ENCODE measurements around the gene WSB1. TPM values are rescaled to one million over a fixed set of nuclear protein-coding genes. Genes with fewer than 3 reads are reported as not detected.

The WSB1 gene
- polyA plus RNA-seq, 1 donor from 2014 or later, result 261 TPM

DNA sequence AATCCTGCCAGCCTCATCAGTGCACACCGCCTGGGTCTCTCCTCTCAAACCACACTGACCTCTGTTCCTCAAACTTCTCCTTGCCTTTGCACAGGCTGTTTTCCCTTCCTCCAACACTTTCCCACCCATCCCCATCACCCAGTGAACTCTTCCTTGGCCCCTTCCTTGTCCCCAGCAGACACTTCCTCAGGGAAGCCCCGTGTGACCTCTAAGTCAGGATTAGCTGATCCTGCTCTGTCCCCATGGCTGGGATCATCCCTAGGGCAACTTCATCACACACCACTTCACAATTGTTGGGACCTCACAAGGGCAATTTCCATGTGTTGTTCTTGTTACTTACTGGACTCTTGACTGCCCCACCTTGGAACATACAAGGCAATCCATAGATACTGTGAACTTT is 67.8 kb downstream of the WSB1 start:
- Mint-ChIP-seq H3K4me3 (peak overlapping the region in 1 of 4 donors; percentile 29), H3K36me3 (no peaks in the 10 kb centered on the region), H3K9me3 (no peaks in the 10 kb centered on the region), H3K27me3 (peaks cover 2% of the 10 kb centered on the region), H3K4me1 (no peaks in the 10 kb centered on the region), H3K27ac (no peak overlapping the region)

DNA sequence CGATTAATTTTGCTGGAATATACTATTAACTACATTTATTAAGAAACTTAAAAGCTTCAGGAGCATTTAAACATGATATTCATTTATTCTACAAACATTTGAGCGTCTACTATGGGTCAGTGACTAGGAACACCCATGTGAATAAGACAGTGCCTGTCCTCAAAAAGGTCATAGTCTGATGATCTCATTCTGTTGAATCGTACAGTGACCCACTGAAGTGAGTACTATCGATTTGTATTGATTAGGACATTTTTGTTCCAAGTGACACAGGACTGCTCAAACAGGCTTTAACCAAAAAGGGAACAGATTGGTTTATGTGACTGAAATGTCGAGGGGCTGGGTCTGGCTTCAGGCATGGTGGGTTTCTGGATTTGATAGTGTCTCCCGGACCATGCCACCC is 68.6 kb downstream of the WSB1 start:
- no peak overlapping the region for H3K27ac Mint-ChIP-seq
- peaks cover 2% of the 10 kb centered on the region for H3K27me3 Mint-ChIP-seq
- H3K9me3 Mint-ChIP-seq, result no peaks in the 10 kb centered on the region
- no peak overlapping the region for H3K4me3 Mint-ChIP-seq
- H3K36me3 Mint-ChIP-seq, result no peaks in the 10 kb centered on the region
- H3K4me1 Mint-ChIP-seq, result no peaks in the 10 kb centered on the region

DNA sequence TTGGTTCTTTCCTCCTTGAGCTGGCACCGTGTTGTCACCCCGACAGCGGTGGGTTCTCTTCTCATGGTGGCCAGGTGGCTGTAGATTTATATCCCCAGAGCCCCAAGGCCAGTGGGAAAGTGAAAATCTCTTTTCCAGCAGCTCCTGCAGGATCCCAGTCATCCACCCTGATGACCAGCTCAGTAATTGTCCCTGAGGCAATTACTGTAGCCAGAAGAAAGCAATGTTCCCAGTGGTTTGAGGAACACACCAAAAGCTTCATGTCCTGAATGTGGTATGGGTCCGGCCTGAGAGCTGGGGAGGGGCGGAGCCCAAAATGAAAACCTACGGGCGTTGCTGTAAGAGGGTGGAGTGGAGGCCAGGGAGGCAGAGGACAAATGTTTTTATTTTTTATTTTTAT is 69.0 kb downstream of the WSB1 start:
- Mint-ChIP-seq H3K27ac (no peak overlapping the region), H3K4me3 (no peak overlapping the region), H3K36me3 (no peaks in the 10 kb centered on the region), H3K4me1 (no peaks in the 10 kb centered on the region), H3K27me3 (peaks cover 2% of the 10 kb centered on the region), H3K9me3 (peaks cover 0 to under 1% (median 0%) of the 10 kb centered on the region in 3 donors)

DNA sequence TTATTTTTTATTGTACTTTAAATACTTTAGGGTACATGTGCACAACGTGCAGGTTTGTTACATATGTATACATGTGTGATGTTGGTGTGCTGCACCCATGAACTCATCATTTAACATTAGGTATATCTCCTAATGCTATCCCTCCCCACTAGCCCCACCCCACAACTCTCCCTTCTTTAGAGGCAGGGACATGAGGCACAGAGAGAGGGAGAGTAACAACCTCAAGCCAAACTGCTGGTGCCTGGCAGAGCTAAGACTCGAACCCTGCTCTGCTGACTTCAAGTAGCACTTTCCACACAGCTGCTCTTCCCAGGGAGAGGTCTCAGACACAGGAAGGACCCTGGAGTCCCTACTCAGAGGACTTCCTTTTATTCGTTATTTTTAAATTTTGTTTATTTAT is 69.4 kb downstream of the WSB1 start:
- Mint-ChIP-seq H3K9me3 (peaks cover 0 to 5% (median 0%) of the 10 kb centered on the region in 3 donors), H3K4me3 (no peak overlapping the region), H3K27me3 (peaks cover 2% of the 10 kb centered on the region), H3K27ac (no peak overlapping the region), H3K36me3 (no peaks in the 10 kb centered on the region), H3K4me1 (no peaks in the 10 kb centered on the region)

Other genes with a start within 250 kb of the WSB1 start
- gene KSR1, start 162.3 kb downstream of the WSB1 start, polyA plus RNA-seq, result 2.1 TPM

Measured in IgD-negative memory B cell (primary cell).